Left renal cortex interstitium (tissue), 4 donors: ENCODE data around the gene ALG6. TPM values are rescaled to one million over a fixed set of nuclear protein-coding genes. Genes with fewer than 3 reads are reported as not detected.
"Not testable (repeated sequence)": the region's sequence is repeated elsewhere in the genome, so short reads cannot be mapped to it uniquely, and the experiment has no call there.

Experiments
- DNase-seq, 4 donors: peaks; one replicate each; pipeline ENCODE4 v3.0.0-alpha.2; 2013; ENCODE audit warnings: low read depth in 4 of 4, low spot score in 2 of 4, missing footprints in 1 of 4
- polyA plus RNA-seq, 4 donors: library from polyadenylated mRNA; unstranded; fragments of 120-200 nt; gene quantifications; one replicate each; pipeline ENCODE4 v1.2.1, GENCODE V29; 2013; ENCODE audit not compliant: insufficient read length in 4 of 4

Gene ALG6
- polyA plus RNA-seq, 4 donors, result 23.4 to 29.7 (median 24.1) TPM

GRCh38 chr1:63407002-63407401, 39.6 kb downstream of the ALG6 start:
- no peak for DNase-seq

- DNase-seq, result no peak
Observed at GRCh38 chr1:63408331-63408730, 40.9 kb downstream of the ALG6 start.

- DNase-seq, result no peak
Observed at GRCh38 chr1:63411066-63411465, 43.6 kb downstream of the ALG6 start.

- no peak for DNase-seq
Observed at GRCh38 chr1:63413394-63413793, 46.0 kb downstream of the ALG6 start.

GRCh38 chr1:63414691-63415365, 47.4 kb downstream of the ALG6 start:
- no peak for DNase-seq

GRCh38 chr1:63418101-63418500, 50.7 kb downstream of the ALG6 start:
- DNase-seq, result no peak

GRCh38 chr1:63420746-63421145, 53.3 kb downstream of the ALG6 start:
- not testable (repeated sequence) for DNase-seq

- DNase-seq, result no peak
Observed at GRCh38 chr1:63423649-63424048, 56.2 kb downstream of the ALG6 start.

GRCh38 chr1:63428815-63429214, 61.4 kb downstream of the ALG6 start:
- no peak for DNase-seq

- DNase-seq, result no peak
Observed at GRCh38 chr1:63429281-63429680, 61.9 kb downstream of the ALG6 start.

- DNase-seq, result no peak
Observed at GRCh38 chr1:63435161-63435560, 67.7 kb downstream of the ALG6 start.

- no peak for DNase-seq
Observed at GRCh38 chr1:63442141-63442475, 74.7 kb downstream of the ALG6 start.

GRCh38 chr1:63448731-63449246, 81.4 kb downstream of the ALG6 start:
- no peak for DNase-seq

GRCh38 chr1:63450416-63450815, 83.0 kb downstream of the ALG6 start:
- DNase-seq, result no peak

- no peak for DNase-seq
Observed at GRCh38 chr1:63453232-63453631, 85.8 kb downstream of the ALG6 start.

GRCh38 chr1:63454269-63454668, 86.8 kb downstream of the ALG6 start:
- DNase-seq, result no peak

- no peak for DNase-seq
Observed at GRCh38 chr1:63458750-63459149, 91.3 kb downstream of the ALG6 start.

GRCh38 chr1:63461661-63462230, 94.3 kb downstream of the ALG6 start:
- DNase-seq, result no peak

- DNase-seq, result no peak
Observed at GRCh38 chr1:63463248-63463647, 95.8 kb downstream of the ALG6 start.

GRCh38 chr1:63466181-63466580, 98.8 kb downstream of the ALG6 start:
- no peak for DNase-seq

- no peak for DNase-seq
Observed at GRCh38 chr1:63466759-63467158, 99.3 kb downstream of the ALG6 start.

GRCh38 chr1:63468683-63469082, 101.3 kb downstream of the ALG6 start:
- DNase-seq, result not testable (repeated sequence)

- DNase-seq, result no peak
Observed at GRCh38 chr1:63475761-63476160, 108.3 kb downstream of the ALG6 start.
